Measurements from ENCODE around the gene PACSIN3. TPM values are rescaled to one million over a fixed set of nuclear protein-coding genes. Genes with fewer than 3 reads are reported as not detected.

Gene PACSIN3
- total and polyA plus RNA-seq, 2 of the 8 experiments (the other 6 are each of a cell fraction or from before 2014, with no cell fraction given), result 23.8 to 47.2 TPM

- TF ChIP-seq CHD7 (IDR thresholded peaks at IDR 0.05; ENCODE audit: insufficient replicate concordance, low read length) (no peak), NRF1 (IDR thresholded peaks at IDR 0.05; ENCODE audit: low read depth, low read length) (no peak), POU5F1 (IDR thresholded peaks at IDR 0.05; ENCODE audit: low read depth, low read length) (no peak), TAF1 (IDR thresholded peaks at IDR 0.05; ENCODE audit: low read depth, low read length) (no peak)
These were observed 28.0 kb downstream of the PACSIN3 start (continued) for GRCh38 chr11:47158242-47158641.
